Activated CD8-positive, alpha-beta memory T cell treated with anti-CD3 and anti-CD28 coated beads, Interleukin-2, amount 50 U/mL, for 4 hours (primary cell): Measurements from ENCODE around the gene TEKT3.

ENCODE experiments used
- DNase-seq: peaks from one replicate; pipeline ENCODE4 v3.0.0-alpha.2; 2020

Gene TEKT3

GRCh38 chr17:15289285-15290183, 51.9 kb downstream of the TEKT3 start:
- DNase-seq: no peak

GRCh38 chr17:15288859-15289258, 52.5 kb downstream of the TEKT3 start:
- no peak for DNase-seq

GRCh38 chr17:15287538-15288267, 53.7 kb downstream of the TEKT3 start:
- no peak for DNase-seq

GRCh38 chr17:15285466-15285865, 55.9 kb downstream of the TEKT3 start:
- DNase-seq: no peak

- no peak for DNase-seq
Measured at GRCh38 chr17:15284537-15284936, 56.9 kb downstream of the TEKT3 start.

- DNase-seq: no peak
Measured at GRCh38 chr17:15284107-15284506, 57.3 kb downstream of the TEKT3 start.

- no peak for DNase-seq
Measured at GRCh38 chr17:15281909-15282308, 59.5 kb downstream of the TEKT3 start.

GRCh38 chr17:15278924-15279477, 62.4 kb downstream of the TEKT3 start:
- DNase-seq: no peak

GRCh38 chr17:15278380-15278779, 63.0 kb downstream of the TEKT3 start:
- no peak for DNase-seq

- no peak for DNase-seq
Measured at GRCh38 chr17:15274017-15274416, 67.4 kb downstream of the TEKT3 start.

GRCh38 chr17:15273141-15273793, 68.1 kb downstream of the TEKT3 start:
- no peak for DNase-seq

GRCh38 chr17:15271741-15272140, 69.7 kb downstream of the TEKT3 start:
- DNase-seq: no peak

- DNase-seq: no peak
Measured at GRCh38 chr17:15270628-15271381, 70.6 kb downstream of the TEKT3 start.

- no peak for DNase-seq
Measured at GRCh38 chr17:15269780-15270089, 71.7 kb downstream of the TEKT3 start.

- no peak for DNase-seq
Measured at GRCh38 chr17:15269087-15269779, 72.2 kb downstream of the TEKT3 start.

GRCh38 chr17:15268461-15268860, 72.9 kb downstream of the TEKT3 start:
- DNase-seq: no peak

GRCh38 chr17:15267996-15268395, 73.4 kb downstream of the TEKT3 start:
- DNase-seq: no peak

- no peak for DNase-seq
Measured at GRCh38 chr17:15266325-15267125, 74.9 kb downstream of the TEKT3 start.

GRCh38 chr17:15265131-15265530, 76.3 kb downstream of the TEKT3 start, which contains the start of gene PMP22:
Gene PMP22, minus strand, starts transcription at chr17:15265326. Its CDS starts 4,599 bp downstream, at chr17:15260727.
- DNase-seq: no peak

- DNase-seq: no peak
Measured at GRCh38 chr17:15264542-15264941, 76.9 kb downstream of the TEKT3 start.

- DNase-seq: no peak
Measured at GRCh38 chr17:15263680-15264079, 77.7 kb downstream of the TEKT3 start.
